Thymus (tissue), 11 donors: ENCODE data around the gene NME2. TPM values are rescaled to one million over a fixed set of nuclear protein-coding genes. Genes with fewer than 3 reads are reported as not detected.
A peak's percentile ranks its signal among the peaks of the same experiment; 100 is the strongest.
"Not testable (repeated sequence)": the region's sequence is repeated elsewhere in the genome, so short reads cannot be mapped to it uniquely, and the experiment has no call there.

Experiments used
- DNase-seq, 9 donors: peaks; one replicate each; pipeline ENCODE4 v3.0.0-alpha.2; 2013; ENCODE audit warnings: low spot score in 9 of 9, low read depth in 6 of 9, missing footprints in 1 of 9
- H3K27ac ChIP-seq, 2 donors: one replicate each; pipeline ENCODE4 v1.5.1; 2013; ENCODE audit warnings: control low read depth in 1 of 2, low read depth in 1 of 2, low read length in 1 of 2, mild to moderate bottlenecking in 1 of 2, moderate library complexity in 1 of 2
- H3K27me3 ChIP-seq, 2 donors: one replicate each; pipeline ENCODE4 v1.5.1; 2013; ENCODE audit warnings: low read length in 1 of 2; ENCODE audit not compliant: control insufficient read depth in 2 of 2, insufficient read depth in 1 of 2
- H3K36me3 ChIP-seq, 2 donors: one replicate each; pipeline ENCODE4 v1.5.1; 2013; ENCODE audit warnings: low read length in 1 of 2, mild to moderate bottlenecking in 1 of 2, moderate library complexity in 1 of 2; ENCODE audit not compliant: control insufficient read depth in 2 of 2, insufficient read depth in 2 of 2
- H3K4me1 ChIP-seq, 2 donors: one replicate each; pipeline ENCODE4 v1.5.1; 2013; ENCODE audit warnings: low read length in 2 of 2; ENCODE audit not compliant: control insufficient read depth in 2 of 2, insufficient read depth in 2 of 2
- H3K4me3 ChIP-seq, 2 donors: one replicate each; pipeline ENCODE4 v1.5.1; 2013; ENCODE audit warnings: low read length in 2 of 2, control low read depth in 1 of 2, mild to moderate bottlenecking in 1 of 2
- H3K9me3 ChIP-seq, 2 donors: one replicate each; pipeline ENCODE4 v1.5.1; 2013; ENCODE audit warnings: low read length in 1 of 2, mild to moderate bottlenecking in 1 of 2; ENCODE audit not compliant: control insufficient read depth in 2 of 2, insufficient read depth in 1 of 2
- WGBS: extraction: QIAGEN DNeasy Blood & Tissue Kit; methylation state at CpG from one replicate; pipeline ENCODE4 v1.1.7; 2013; 5-methylcytosine and 5-hydroxymethylcytosine counted together
- polyA plus RNA-seq: library from polyadenylated mRNA; stranded (reverse); fragments of 200-250 nt; gene quantifications from one replicate; pipeline ENCODE4 v1.2.3, GENCODE V29; 2013
- total RNA-seq: library from RNA; stranded (reverse); fragments of 120-200 nt; gene quantifications from one replicate; pipeline ENCODE4 v1.2.4, GENCODE V29; 2013
- donor health status: healthy.

The NME2 gene
- total and polyA plus RNA-seq, 2 donors: 382 to 392 TPM

DNA sequence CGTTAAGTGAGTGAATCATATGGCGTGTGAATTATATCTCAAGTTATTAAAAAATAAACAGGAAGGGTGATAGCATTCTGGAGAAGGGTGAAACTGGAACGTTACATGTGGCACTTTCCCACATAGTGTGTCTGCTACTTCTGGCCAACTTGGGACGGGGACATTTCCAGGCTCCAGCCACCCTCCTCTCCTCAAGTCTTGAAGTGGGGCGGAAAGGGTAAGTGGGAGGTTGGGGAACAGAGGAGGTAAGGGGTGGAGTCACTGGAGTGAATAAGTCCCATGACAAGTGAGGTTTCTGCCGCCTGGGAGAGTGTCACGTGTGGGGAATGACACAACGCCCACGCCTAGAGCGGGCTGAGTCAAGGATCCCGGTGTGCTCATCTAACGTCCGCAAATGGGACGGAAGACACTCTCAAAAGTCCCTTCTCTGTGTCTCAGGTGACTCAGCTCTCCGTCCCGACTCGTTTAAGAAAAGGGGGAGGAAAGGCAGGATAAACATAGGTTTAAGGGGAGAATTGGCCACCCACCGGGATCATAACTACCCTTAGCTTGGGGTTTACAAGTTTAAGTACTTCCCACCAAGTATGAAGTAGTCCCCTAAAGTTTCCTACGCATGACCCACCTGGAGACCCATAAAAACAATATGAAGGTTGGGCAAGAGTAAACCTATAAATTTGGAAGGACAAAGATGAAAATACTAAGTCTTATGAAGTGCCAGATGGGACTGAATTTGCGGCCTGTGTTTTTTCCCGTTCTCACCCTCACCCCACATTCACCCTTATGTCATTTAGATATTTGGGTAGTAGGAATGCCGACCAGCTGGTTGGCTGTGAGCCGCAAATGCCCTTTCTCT, 44.4 kb upstream of the NME2 start:
- H3K4me3 ChIP-seq: peak overlapping the region; percentile 73 to 100
- no peaks in the 10 kb centered on the region for H3K36me3 ChIP-seq
- DNase-seq: peak; percentile 32 to 78 (median 53)
- WGBS: 23% methylated on average over 23 of the region's 23 CpGs
- peaks cover 19 to 27% of the 10 kb centered on the region in 2 donors for H3K4me1 ChIP-seq
- H3K27ac ChIP-seq: peak overlapping the region; percentile 75 to 95
- no peaks in the 10 kb centered on the region for H3K9me3 ChIP-seq
- H3K27me3 ChIP-seq: no peaks in the 10 kb centered on the region

DNA sequence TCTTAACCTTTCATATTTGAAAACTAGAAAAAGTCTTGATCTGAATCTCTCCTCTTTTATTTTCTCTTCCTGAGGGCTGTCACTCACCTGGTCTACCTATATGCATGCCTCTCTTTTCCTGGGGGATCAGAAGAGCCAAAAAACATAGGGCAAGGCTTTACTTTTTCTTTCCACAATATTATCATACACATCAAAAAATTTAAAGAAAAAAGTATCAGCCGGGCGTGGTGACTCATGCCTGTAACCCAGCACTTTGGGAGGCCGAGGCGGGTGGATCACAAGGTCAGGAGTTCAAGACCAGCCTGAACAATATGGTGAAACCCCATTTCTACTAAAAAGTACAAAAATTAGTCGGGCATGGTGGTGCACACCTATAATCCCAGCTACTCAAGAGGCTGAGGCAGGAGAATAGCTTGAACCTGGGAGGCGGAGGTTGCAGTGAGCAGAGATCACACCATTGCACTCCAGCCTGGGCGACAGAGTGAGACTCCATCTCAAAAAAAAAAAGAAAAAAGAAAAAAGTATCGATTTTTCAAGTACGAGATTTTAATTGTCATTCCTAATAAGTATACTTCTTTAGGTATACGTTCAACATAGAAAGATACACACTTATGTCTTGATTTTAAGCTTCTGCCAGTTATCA, 43.6 kb upstream of the NME2 start:
- not testable (repeated sequence) for H3K9me3 ChIP-seq, H3K27me3 ChIP-seq, H3K36me3 ChIP-seq, DNase-seq, H3K4me3 ChIP-seq
- peak overlapping the region in 1 of 2 donors; percentile 95 for H3K27ac ChIP-seq
- H3K4me1 ChIP-seq: peaks cover 19 to 27% of the 10 kb centered on the region in 2 donors
- 97% methylated on average over 10 of the region's 10 CpGs for WGBS

DNA sequence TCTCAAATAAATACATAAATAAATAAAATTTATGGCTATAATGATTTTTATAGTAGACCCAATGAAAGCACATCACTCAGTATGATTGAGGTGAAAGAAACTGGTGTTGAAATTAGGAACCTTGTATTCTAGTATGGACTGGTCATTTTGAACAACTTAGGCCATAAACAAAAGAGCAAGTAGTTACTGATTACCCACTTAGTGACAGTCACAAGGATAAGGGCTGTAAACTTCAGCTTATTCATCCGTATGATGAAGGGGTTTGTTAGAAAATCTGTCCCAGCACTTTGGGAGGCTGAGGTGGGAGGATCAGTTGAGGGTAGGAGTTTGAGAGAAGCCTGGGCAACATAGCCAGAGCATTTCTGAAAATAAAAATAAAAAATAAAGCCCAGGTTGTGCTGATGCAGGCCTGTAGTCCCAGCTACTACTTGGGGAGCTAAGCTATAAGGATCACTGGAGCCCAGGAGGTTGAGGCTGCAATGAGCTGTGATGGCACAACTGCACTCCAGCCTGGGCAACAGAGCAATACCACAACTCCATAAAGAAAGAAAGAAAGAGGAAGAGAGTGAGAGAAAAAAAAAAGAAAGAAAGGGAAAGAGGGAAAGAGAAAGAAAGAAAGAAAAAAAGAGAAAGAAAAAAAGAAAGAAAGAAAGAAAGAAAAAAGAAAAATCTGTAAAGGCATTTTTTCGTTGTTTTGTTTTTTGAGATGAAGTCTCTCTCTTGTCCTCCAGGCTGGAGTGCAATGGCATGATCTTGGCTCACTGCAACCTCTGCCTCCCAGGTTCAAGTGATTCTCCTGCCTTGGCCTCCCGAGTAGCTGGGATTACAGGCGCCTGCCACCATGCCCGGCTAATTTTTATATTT, 41.3 kb upstream of the NME2 start:
- no peak for DNase-seq
- H3K4me1 ChIP-seq: peaks cover 10% of the 10 kb centered on the region in 2 donors
- 97% methylated on average over 5 of the region's 5 CpGs for WGBS
- H3K4me3 ChIP-seq: no peak overlapping the region
- no peaks in the 10 kb centered on the region for H3K27me3 ChIP-seq
- H3K27ac ChIP-seq: no peak overlapping the region
- H3K36me3 ChIP-seq: no peaks in the 10 kb centered on the region
- H3K9me3 ChIP-seq: no peaks in the 10 kb centered on the region

DNA sequence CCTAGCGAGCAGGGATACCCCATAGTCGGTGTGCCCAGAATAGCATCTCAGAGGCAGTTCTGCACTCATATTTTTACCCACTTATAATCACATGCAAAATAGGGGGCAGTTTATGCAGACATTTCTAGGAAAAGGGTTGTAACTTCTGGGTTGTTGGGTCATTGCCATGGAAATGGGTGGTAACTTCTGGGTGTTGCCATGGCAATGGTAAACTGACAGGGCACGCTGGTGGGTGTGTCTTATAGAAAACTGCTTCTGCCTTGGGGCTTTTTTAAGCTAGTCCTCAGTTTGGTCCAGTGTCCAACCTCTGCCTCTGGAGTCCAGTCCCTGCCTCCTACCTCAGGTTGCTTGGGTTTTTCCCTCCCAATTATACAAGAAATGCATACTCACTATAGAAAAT, 38.1 kb upstream of the NME2 start:
- WGBS: 90% methylated on average over 3 of the region's 3 CpGs
- DNase-seq: no peak
- no peaks in the 10 kb centered on the region for H3K36me3 ChIP-seq
- H3K4me3 ChIP-seq: no peak overlapping the region
- no peak overlapping the region for H3K27ac ChIP-seq
- H3K9me3 ChIP-seq: no peaks in the 10 kb centered on the region
- H3K27me3 ChIP-seq: no peaks in the 10 kb centered on the region
- no peaks in the 10 kb centered on the region for H3K4me1 ChIP-seq

DNA sequence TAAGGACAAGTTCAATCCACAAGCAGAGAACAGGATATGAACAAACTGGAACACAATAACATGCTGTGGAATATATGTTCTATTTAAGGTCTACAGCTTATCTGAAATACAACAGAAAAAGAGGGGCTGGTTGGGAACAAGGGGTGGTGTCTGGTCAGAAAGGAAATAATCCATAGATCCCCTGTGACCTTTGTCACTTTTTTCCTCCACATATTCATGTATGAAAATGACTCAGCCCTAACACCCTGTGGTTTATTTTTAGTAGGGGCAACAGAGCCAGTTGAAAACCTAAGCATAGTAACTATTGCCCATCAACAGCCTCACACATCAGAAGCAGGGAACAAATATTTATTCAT, 33.3 kb upstream of the NME2 start:
- H3K27ac ChIP-seq: no peak overlapping the region
- DNase-seq: no peak
- no peak overlapping the region for H3K4me3 ChIP-seq
- no peaks in the 10 kb centered on the region for H3K9me3 ChIP-seq
- H3K36me3 ChIP-seq: no peaks in the 10 kb centered on the region
- H3K4me1 ChIP-seq: no peaks in the 10 kb centered on the region
- no peaks in the 10 kb centered on the region for H3K27me3 ChIP-seq

DNA sequence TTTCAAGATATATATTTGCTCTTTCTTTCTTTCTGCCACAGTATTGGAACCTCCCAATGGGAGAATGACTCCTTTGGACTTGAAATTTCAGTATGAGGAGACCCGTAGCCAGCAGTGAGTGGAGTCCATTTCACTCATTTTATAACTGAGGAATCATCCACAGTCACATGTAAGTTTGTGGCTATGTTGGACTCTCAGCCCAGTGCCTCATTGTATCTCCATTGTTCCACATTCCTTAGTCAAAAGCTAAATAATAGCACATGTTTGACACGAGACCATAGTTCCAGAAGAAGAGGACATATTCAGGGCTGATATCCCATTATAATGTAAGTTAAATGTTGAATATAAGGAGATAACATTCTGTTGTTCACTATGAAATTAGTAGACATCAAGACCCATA, 32.8 kb upstream of the NME2 start:
- no peak for DNase-seq
- Histone ChIP-seq H3K9me3 (no peaks in the 10 kb centered on the region), H3K4me1 (no peaks in the 10 kb centered on the region), H3K27me3 (no peaks in the 10 kb centered on the region), H3K4me3 (no peak overlapping the region), H3K27ac (no peak overlapping the region), H3K36me3 (no peaks in the 10 kb centered on the region)
- 93% methylated on average over 2 of the region's 2 CpGs for WGBS

DNA sequence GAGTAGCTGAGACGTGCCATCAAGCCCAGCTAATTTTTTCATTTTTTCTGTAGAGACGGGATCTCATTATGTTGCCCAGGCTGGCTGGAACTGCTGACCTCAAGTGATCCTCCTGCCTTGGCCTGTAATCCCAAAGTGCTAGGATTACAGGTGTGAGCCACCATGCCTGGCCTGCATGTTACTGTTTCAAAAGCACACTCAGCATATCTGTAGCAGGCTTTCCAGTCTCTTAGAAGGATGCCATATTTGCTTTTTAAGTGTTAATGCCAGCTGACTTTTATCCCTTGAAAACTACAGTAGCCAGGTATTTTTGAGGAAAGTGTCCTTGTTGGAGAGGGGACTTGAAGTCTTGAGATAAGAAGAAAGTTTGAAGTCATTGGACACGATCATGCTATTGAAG, 30.3 kb upstream of the NME2 start:
- no peaks in the 10 kb centered on the region for H3K9me3 ChIP-seq
- H3K27me3 ChIP-seq: no peaks in the 10 kb centered on the region
- no peaks in the 10 kb centered on the region for H3K36me3 ChIP-seq
- H3K4me1 ChIP-seq: no peaks in the 10 kb centered on the region
- no peak overlapping the region for H3K27ac ChIP-seq
- no peak for DNase-seq
- 99% methylated on average over 3 of the region's 3 CpGs for WGBS
- H3K4me3 ChIP-seq: no peak overlapping the region

DNA sequence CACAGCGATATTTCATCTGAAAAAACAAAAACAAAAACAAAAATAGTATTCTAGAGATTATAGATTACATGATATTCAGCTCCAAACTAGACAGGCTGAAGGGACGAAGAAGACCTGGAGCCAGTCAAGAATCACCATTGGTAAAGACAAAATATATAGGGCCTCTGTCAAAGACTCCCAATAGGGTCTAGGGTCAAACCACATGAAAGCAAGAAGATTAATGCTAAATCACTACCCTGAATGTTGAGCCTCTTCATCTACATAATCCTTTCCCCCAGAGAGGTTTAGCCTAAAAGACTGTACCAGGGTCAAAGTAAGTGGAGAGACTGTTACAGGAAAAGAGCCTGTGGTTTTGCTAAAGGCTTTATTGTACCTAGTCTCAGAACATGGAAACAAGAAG, 23.6 kb upstream of the NME2 start:
- no peaks in the 10 kb centered on the region for H3K36me3 ChIP-seq
- 96% methylated on average over 2 of the region's 2 CpGs for WGBS
- H3K4me3 ChIP-seq: no peak overlapping the region
- H3K27ac ChIP-seq: no peak overlapping the region
- H3K9me3 ChIP-seq: no peaks in the 10 kb centered on the region
- no peaks in the 10 kb centered on the region for H3K4me1 ChIP-seq
- no peak for DNase-seq
- H3K27me3 ChIP-seq: no peaks in the 10 kb centered on the region
